SK-N-SH (cell line): ENCODE data around the gene MAMDC2. TPM values are rescaled to one million over a fixed set of nuclear protein-coding genes. Genes with fewer than 3 reads are reported as not detected.

Source experiments
- CTCF ChIA-PET: fragments of 300-600, 350-600 bp; formaldehyde crosslinking; extraction: SDS; loops from one replicate; lab custom pipeline; 2021; lab: Yijun Ruan, JAX
- POLR2A ChIA-PET: fragments of 350-600 bp; sonication (Branson Sonifier 250); formaldehyde crosslinking; extraction: SDS; loops from one replicate; lab custom pipeline; 2020; ENCODE audit warnings: antibody characterized with exemption, inconsistent platforms; lab: Yijun Ruan, JAX
- DNase-seq: peaks from one replicate; pipeline ENCODE4 v3.0.0; 2012
- H2AFZ ChIP-seq: fragments of 200-600 bp; sonication (generic); 2 replicates; pipeline ENCODE4 v1.8.1; 2016; ENCODE audit warnings: antibody characterized with exemption, mild to moderate bottlenecking, low read depth
- H3F3A ChIP-seq: fragments of 200-600 bp; sonication (generic); replicated peaks from 2 replicates; pipeline ENCODE3; 2016; ENCODE audit warnings: antibody characterized with exemption, mild to moderate bottlenecking; ENCODE audit not compliant: insufficient read depth
- H3K27ac ChIP-seq, 2 experiments: fragments of 200-500 bp in 1 of 2; fragments of 200-600 bp in 1 of 2; sonication (Bioruptor generic) in 1 of 2; sonication (generic), shearing (Covaris generic) in 1 of 2; 2 replicates each; pipeline versions ENCODE4 v1.5.1 to v1.6.1; 2014 to 2016; ENCODE audit warnings: low read depth in 2 of 2, inconsistent platforms in 1 of 2, low read length in 1 of 2, mild to moderate bottlenecking in 1 of 2, mixed read lengths in 1 of 2
- H3K27me3 ChIP-seq: fragments of 200-600 bp; sonication (generic), shearing (Covaris generic); 2 replicates; pipeline ENCODE4 v1.6.1; 2016; ENCODE audit warnings: mixed run types; ENCODE audit not compliant: insufficient read depth
- H3K36me3 ChIP-seq, 2 experiments: fragments of 200-500 bp in 1 of 2; fragments of 200-600 bp in 1 of 2; sonication (Bioruptor generic) in 1 of 2; sonication (generic) in 1 of 2; replicated peaks in 1 of 2; 2 replicates each; pipeline versions ENCODE3 to v1.5.1; 2014 to 2016; ENCODE audit warnings: low read length in 1 of 2, mild to moderate bottlenecking in 1 of 2; ENCODE audit not compliant: insufficient read depth in 2 of 2, control insufficient read depth in 1 of 2
- H3K4me1 ChIP-seq, 2 experiments: fragments of 200-500 bp in 1 of 2; fragments of 200-600 bp in 1 of 2; sonication (Bioruptor generic) in 1 of 2; sonication (generic), shearing (Covaris generic) in 1 of 2; 2 replicates each; pipeline versions ENCODE4 v1.5.1 to v1.6.1; 2014 to 2016; ENCODE audit warnings: low read depth in 1 of 2, low read length in 1 of 2, mixed run types in 1 of 2; ENCODE audit not compliant: insufficient read depth in 2 of 2, control insufficient read depth in 1 of 2
- H3K4me2 ChIP-seq: fragments of 200-600 bp; sonication (generic), shearing (Covaris generic); 2 replicates; pipeline ENCODE4 v1.6.1; 2017; ENCODE audit warnings: mixed run types
- H3K4me3 ChIP-seq, 2 experiments: fragments of 200-500 bp in 1 of 2; fragments of 200-600 bp in 1 of 2; sonication (Bioruptor generic) in 1 of 2; sonication (generic), shearing (Covaris generic) in 1 of 2; 2 replicates each; pipeline versions ENCODE4 v1.5.1 to v1.8.1; 2014 to 2016; ENCODE audit warnings: low read depth in 2 of 2, inconsistent platforms in 1 of 2, low read length in 1 of 2, mild to moderate bottlenecking in 1 of 2, mixed read lengths in 1 of 2, moderate library complexity in 1 of 2
- H3K79me2 ChIP-seq: fragments of 200-600 bp; sonication (generic); 2 replicates; pipeline ENCODE4 v1.8.1; 2017; ENCODE audit warnings: mild to moderate bottlenecking; ENCODE audit not compliant: insufficient read depth
- H3K9ac ChIP-seq: fragments of 200-600 bp; sonication (generic); 2 replicates; pipeline ENCODE4 v1.6.1; 2017; ENCODE audit warnings: mixed run types
- H3K9me2 ChIP-seq: fragments of 200-600 bp; sonication (generic); 2 replicates; pipeline ENCODE4 v1.6.1; 2017; ENCODE audit warnings: mixed run types
- H3K9me3 ChIP-seq: fragments of 200-600 bp; sonication (generic); 2 replicates; pipeline ENCODE4 v1.6.1; 2017; ENCODE audit warnings: mixed run types, mild to moderate bottlenecking, moderate library complexity
- H4K20me1 ChIP-seq: fragments of 200-600 bp; sonication (generic); 2 replicates; pipeline ENCODE4 v1.6.1; 2017; ENCODE audit warnings: mild to moderate bottlenecking, mixed run types; ENCODE audit not compliant: insufficient read depth
- CTCF ChIP-seq: fragments of 200-600 bp; sonication (generic); IDR thresholded peaks from 2 replicates; pipeline ENCODE4 v1.6.1; 2017; ENCODE audit warnings: antibody characterized with exemption, mild to moderate bottlenecking, moderate library complexity
- EP300 ChIP-seq, 2 experiments: IDR thresholded peaks; 2 replicates each; pipeline versions ENCODE4 v1.4.0 to v1.6.1; 2012; ENCODE audit warnings: borderline replicate concordance in 1 of 2, low read depth in 1 of 2, low read length in 1 of 2
- FOSL2 ChIP-seq: IDR thresholded peaks from 2 replicates; pipeline ENCODE4 v1.4.0; 2012; ENCODE audit warnings: low read depth, mild to moderate bottlenecking, moderate library complexity, borderline replicate concordance
- FOXJ3 ChIP-seq: sonication (generic); formaldehyde crosslinking; IDR thresholded peaks from 2 replicates; pipeline ENCODE4 v1.5.1; 2020; ENCODE audit warnings: mild to moderate bottlenecking, missing genetic modification reagents
- JUND ChIP-seq: IDR thresholded peaks from 2 replicates; pipeline ENCODE4 v1.4.0; 2012
- MEF2A ChIP-seq: IDR thresholded peaks from 2 replicates; pipeline ENCODE4 v1.4.0; 2012; ENCODE audit warnings: low read depth, borderline replicate concordance
- MXI1 ChIP-seq: IDR thresholded peaks from 2 replicates; pipeline ENCODE4 v1.6.1; 2012; ENCODE audit warnings: mild to moderate bottlenecking, low read depth, low read length, improper control_type of control experiment
- NFIC ChIP-seq: IDR thresholded peaks from 2 replicates; pipeline ENCODE4 v1.4.0; 2012; ENCODE audit warnings: borderline replicate concordance
- SIN3A ChIP-seq: IDR thresholded peaks from 2 replicates; pipeline ENCODE4 v1.6.1; 2012; ENCODE audit warnings: low read depth, mild to moderate bottlenecking, low read length, moderate library complexity, borderline replicate concordance
- TCF12 ChIP-seq: IDR thresholded peaks from 2 replicates; pipeline ENCODE4 v1.4.0; 2012
- YY1 ChIP-seq: IDR thresholded peaks from 2 replicates; pipeline ENCODE4 v1.4.0; 2012; ENCODE audit warnings: low read depth, mild to moderate bottlenecking
- WGBS: methylation state at CpG from one replicate; pipeline ENCODE4 v1.1.6; 2017; ENCODE audit warnings: low lambda C conversion rate; 5-methylcytosine and 5-hydroxymethylcytosine counted together
- polyA plus RNA-seq, 3 experiments: library from polyadenylated mRNA; depleted of rRNA; stranded (reverse); fragments of >200 nt; gene quantifications; 2 replicates each; pipeline ENCODE4 v1.2.3, GENCODE V29; 2012
- TF ChIP-seq, protein P1 (sequence below): IDR thresholded peaks from 2 replicates; pipeline ENCODE4 v1.4.0; 2012; ENCODE audit warnings: low read depth
- TF ChIP-seq, protein P2 (sequence below): IDR thresholded peaks from 2 replicates; pipeline ENCODE4 v1.6.1; 2012; ENCODE audit warnings: mild to moderate bottlenecking, low read depth, low read length, moderate library complexity
- TF ChIP-seq, protein P3 (sequence below): IDR thresholded peaks from 2 replicates; pipeline ENCODE4; 2012
- TF ChIP-seq, protein P4 (sequence below): fragments of 150-350 bp; IDR thresholded peaks from 2 replicates; pipeline ENCODE4 v1.6.1; 2016; ENCODE audit warnings: mild to moderate bottlenecking, low read depth, low read length

MAMDC2 gene
- polyA plus RNA-seq, 1 of the 3 experiments (the other 2 are of a cell fraction) = not detected

DNA sequence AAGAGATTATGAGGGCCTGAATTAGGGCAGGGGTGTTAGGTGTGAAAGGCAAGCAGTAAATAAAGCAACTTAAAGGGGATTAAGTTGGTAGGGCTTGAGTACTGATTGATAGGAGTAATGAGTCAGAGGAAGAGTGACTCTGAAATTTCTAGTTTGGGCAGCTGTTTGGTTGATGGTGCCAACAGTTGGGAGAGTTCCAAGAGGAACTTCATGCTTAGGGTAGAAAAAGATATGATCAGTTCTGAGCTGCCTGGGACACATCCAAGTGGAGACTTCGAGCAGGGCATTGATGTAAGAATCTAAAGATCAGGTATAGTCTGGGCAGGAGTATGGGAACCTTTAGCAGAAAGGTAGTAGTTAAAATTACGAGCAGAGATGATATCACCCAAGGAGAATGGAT lies 10.2 kb downstream of the MAMDC2 start:
- no peaks in the 10 kb centered on the region for H3K27me3 ChIP-seq
- peak overlapping the region in 1 of 2 experiments; percentile 61; a peak in 2 of 4 replicates for H3K27ac ChIP-seq
- DNase-seq = no peak
- no peaks in the 10 kb centered on the region for H3K9me2 ChIP-seq
- H3K4me1 ChIP-seq = peaks cover 9 to 13% of the 10 kb centered on the region in 2 experiments; a peak in 3 of 4 replicates
- no peak overlapping the region for H2AFZ ChIP-seq
- 14% methylated on average over 2 of the region's 2 CpGs for WGBS
- ChIA-PET CTCF (interaction anchor here (1.1 kb wide), 1 partner anchor 10 kb away, joined by 3 read pairs; no protein-coding TSS in a partner anchor), POLR2A (no interaction called here)
- no peak overlapping the region for H3K4me3 ChIP-seq
- H3F3A ChIP-seq = peaks cover 11% of the 10 kb centered on the region
- H3K36me3 ChIP-seq = no peaks in the 10 kb centered on the region
- peak overlapping the region; percentile 33 for H3K4me2 ChIP-seq
- H3K9ac ChIP-seq = no peak overlapping the region
- no peaks in the 10 kb centered on the region for H3K9me3 ChIP-seq
- H3K79me2 ChIP-seq = no peaks in the 10 kb centered on the region
- TF ChIP-seq, protein P1, sequence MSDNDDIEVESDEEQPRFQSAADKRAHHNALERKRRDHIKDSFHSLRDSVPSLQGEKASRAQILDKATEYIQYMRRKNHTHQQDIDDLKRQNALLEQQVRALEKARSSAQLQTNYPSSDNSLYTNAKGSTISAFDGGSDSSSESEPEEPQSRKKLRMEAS = no peak
- TF ChIP-seq MEF2A (no peak), JUND (peak; percentile 65), TCF12 (peak; percentile 76), CTCF (no peak), FOXJ3 (CRISPR knock-in tag) (no peak), FOSL2 (peak; percentile 66; the same call in 1 of the 2 replicates), SIN3A (no peak), EP300 (IDR thresholded peaks at IDR 0.05; ENCODE audit: borderline replicate concordance in 1 of 2, low read depth in 1 of 2, low read length in 1 of 2) (peak in 1 of 2 experiments; percentile 34; a peak in 1 of 4 replicates), YY1 (no peak), NFIC (peak; percentile 90), MXI1 (no peak)
- TF ChIP-seq, protein P2, sequence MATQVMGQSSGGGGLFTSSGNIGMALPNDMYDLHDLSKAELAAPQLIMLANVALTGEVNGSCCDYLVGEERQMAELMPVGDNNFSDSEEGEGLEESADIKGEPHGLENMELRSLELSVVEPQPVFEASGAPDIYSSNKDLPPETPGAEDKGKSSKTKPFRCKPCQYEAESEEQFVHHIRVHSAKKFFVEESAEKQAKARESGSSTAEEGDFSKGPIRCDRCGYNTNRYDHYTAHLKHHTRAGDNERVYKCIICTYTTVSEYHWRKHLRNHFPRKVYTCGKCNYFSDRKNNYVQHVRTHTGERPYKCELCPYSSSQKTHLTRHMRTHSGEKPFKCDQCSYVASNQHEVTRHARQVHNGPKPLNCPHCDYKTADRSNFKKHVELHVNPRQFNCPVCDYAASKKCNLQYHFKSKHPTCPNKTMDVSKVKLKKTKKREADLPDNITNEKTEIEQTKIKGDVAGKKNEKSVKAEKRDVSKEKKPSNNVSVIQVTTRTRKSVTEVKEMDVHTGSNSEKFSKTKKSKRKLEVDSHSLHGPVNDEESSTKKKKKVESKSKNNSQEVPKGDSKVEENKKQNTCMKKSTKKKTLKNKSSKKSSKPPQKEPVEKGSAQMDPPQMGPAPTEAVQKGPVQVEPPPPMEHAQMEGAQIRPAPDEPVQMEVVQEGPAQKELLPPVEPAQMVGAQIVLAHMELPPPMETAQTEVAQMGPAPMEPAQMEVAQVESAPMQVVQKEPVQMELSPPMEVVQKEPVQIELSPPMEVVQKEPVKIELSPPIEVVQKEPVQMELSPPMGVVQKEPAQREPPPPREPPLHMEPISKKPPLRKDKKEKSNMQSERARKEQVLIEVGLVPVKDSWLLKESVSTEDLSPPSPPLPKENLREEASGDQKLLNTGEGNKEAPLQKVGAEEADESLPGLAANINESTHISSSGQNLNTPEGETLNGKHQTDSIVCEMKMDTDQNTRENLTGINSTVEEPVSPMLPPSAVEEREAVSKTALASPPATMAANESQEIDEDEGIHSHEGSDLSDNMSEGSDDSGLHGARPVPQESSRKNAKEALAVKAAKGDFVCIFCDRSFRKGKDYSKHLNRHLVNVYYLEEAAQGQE = no peak
- TF ChIP-seq, protein P3, sequence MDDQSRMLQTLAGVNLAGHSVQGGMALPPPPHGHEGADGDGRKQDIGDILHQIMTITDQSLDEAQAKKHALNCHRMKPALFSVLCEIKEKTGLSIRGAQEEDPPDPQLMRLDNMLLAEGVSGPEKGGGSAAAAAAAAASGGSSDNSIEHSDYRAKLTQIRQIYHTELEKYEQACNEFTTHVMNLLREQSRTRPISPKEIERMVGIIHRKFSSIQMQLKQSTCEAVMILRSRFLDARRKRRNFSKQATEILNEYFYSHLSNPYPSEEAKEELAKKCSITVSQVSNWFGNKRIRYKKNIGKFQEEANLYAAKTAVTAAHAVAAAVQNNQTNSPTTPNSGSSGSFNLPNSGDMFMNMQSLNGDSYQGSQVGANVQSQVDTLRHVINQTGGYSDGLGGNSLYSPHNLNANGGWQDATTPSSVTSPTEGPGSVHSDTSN = peak; percentile 84
- TF ChIP-seq, protein P4, sequence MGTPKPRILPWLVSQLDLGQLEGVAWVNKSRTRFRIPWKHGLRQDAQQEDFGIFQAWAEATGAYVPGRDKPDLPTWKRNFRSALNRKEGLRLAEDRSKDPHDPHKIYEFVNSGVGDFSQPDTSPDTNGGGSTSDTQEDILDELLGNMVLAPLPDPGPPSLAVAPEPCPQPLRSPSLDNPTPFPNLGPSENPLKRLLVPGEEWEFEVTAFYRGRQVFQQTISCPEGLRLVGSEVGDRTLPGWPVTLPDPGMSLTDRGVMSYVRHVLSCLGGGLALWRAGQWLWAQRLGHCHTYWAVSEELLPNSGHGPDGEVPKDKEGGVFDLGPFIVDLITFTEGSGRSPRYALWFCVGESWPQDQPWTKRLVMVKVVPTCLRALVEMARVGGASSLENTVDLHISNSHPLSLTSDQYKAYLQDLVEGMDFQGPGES = no peak
- H4K20me1 ChIP-seq = no peaks in the 10 kb centered on the region
